Head of caudate nucleus (tissue), 42 donors: Measurements from ENCODE around the gene CNTN3.

Experiments
- DNase-seq, 42 donors: peaks; one replicate each; pipeline versions ENCODE4 v3.0.0 to v3.0.0-alpha.2; 2020 to 2021; ENCODE audit warnings: mixed read lengths in 7 of 42
- intact Hi-C: fragments of 100-400 bp; cut with DNase I; formaldehyde crosslinking; loops from one replicate; pipeline ENCODE4 v1.15.0; 2022

Gene CNTN3

GRCh38 chr3:74614107-74614967, at the start of gene CNTN3:
Gene CNTN3, minus strand, starts transcription at chr3:74614659. Its CDS starts 93,547 bp downstream, at chr3:74521112.
- intact Hi-C loops, result no loop called here
- peak in 34 of 42 donors; percentile 10 to 69 (median 32) for DNase-seq

- no peak for DNase-seq
- intact Hi-C loops, result no loop called here
Observed at GRCh38 chr3:74663178-74663577, 48.7 kb upstream of the CNTN3 start.

- DNase-seq, result no peak
- intact Hi-C loops, result no loop called here
Observed at GRCh38 chr3:74661672-74662071, 47.2 kb upstream of the CNTN3 start.

- no peak for DNase-seq
- intact Hi-C loops, result no loop called here
Observed at GRCh38 chr3:74651885-74652284, 37.4 kb upstream of the CNTN3 start.

- DNase-seq, result no peak
- intact Hi-C loops, result no loop called here
Observed at GRCh38 chr3:74651292-74651691, 36.8 kb upstream of the CNTN3 start.

- intact Hi-C loops, result no loop called here
Observed at GRCh38 chr3:74648107-74648506, 33.6 kb upstream of the CNTN3 start.

GRCh38 chr3:74646094-74646493, 31.6 kb upstream of the CNTN3 start:
- intact Hi-C loops, result no loop called here
- DNase-seq, result no peak

More at GRCh38 chr3:74648107-74648506, 33.6 kb upstream of the CNTN3 start:
- no peak for DNase-seq

GRCh38 chr3:74643636-74644035, 29.2 kb upstream of the CNTN3 start:
- peak in 25 of 42 donors; percentile 4 to 69 (median 23) for DNase-seq
- intact Hi-C loops, result no loop called here

GRCh38 chr3:74642876-74643275, 28.4 kb upstream of the CNTN3 start:
- DNase-seq, result no peak
- intact Hi-C loops, result no loop called here

GRCh38 chr3:74640211-74640610, 25.8 kb upstream of the CNTN3 start:
- intact Hi-C loops, result no loop called here
- no peak for DNase-seq

- intact Hi-C loops, result no loop called here
- DNase-seq, result no peak
Observed at GRCh38 chr3:74639681-74640080, 25.2 kb upstream of the CNTN3 start.

GRCh38 chr3:74636981-74637380, 22.5 kb upstream of the CNTN3 start:
- intact Hi-C loops, result no loop called here
- no peak for DNase-seq

- intact Hi-C loops, result no loop called here
- no peak for DNase-seq
Observed at GRCh38 chr3:74633021-74633420, 18.6 kb upstream of the CNTN3 start.

- intact Hi-C loops, result no loop called here
- no peak for DNase-seq
Observed at GRCh38 chr3:74631351-74632140, 17.1 kb upstream of the CNTN3 start.

- DNase-seq, result peak in 7 of 42 donors; percentile 23 to 44 (median 33)
- intact Hi-C loops, result no loop called here
Observed at GRCh38 chr3:74630602-74631001, 16.1 kb upstream of the CNTN3 start.

- intact Hi-C loops, result no loop called here
- DNase-seq, result no peak
Observed at GRCh38 chr3:74626011-74626410, 11.6 kb upstream of the CNTN3 start.

- intact Hi-C loops, result no loop called here
- DNase-seq, result no peak
Observed at GRCh38 chr3:74624301-74624700, 9.8 kb upstream of the CNTN3 start.

- DNase-seq, result no peak
- intact Hi-C loops, result no loop called here
Observed at GRCh38 chr3:74623261-74623836, 8.9 kb upstream of the CNTN3 start.

- intact Hi-C loops, result no loop called here
- DNase-seq, result peak in 1 of 42 donors; percentile 18
Observed at GRCh38 chr3:74621581-74621980, 7.1 kb upstream of the CNTN3 start.

GRCh38 chr3:74617776-74618175, 3.3 kb upstream of the CNTN3 start:
- no peak for DNase-seq
- intact Hi-C loops, result no loop called here
